IPS DF 4.7 (cell line): Measurements from ENCODE around the gene ELFN1.

Experiments used
- DNase-seq: peaks from one replicate; pipeline ENCODE4 v3.0.0-alpha.2; 2013; ENCODE audit warnings: low spot score; ENCODE audit errors: extremely low read depth

Gene ELFN1

DNA sequence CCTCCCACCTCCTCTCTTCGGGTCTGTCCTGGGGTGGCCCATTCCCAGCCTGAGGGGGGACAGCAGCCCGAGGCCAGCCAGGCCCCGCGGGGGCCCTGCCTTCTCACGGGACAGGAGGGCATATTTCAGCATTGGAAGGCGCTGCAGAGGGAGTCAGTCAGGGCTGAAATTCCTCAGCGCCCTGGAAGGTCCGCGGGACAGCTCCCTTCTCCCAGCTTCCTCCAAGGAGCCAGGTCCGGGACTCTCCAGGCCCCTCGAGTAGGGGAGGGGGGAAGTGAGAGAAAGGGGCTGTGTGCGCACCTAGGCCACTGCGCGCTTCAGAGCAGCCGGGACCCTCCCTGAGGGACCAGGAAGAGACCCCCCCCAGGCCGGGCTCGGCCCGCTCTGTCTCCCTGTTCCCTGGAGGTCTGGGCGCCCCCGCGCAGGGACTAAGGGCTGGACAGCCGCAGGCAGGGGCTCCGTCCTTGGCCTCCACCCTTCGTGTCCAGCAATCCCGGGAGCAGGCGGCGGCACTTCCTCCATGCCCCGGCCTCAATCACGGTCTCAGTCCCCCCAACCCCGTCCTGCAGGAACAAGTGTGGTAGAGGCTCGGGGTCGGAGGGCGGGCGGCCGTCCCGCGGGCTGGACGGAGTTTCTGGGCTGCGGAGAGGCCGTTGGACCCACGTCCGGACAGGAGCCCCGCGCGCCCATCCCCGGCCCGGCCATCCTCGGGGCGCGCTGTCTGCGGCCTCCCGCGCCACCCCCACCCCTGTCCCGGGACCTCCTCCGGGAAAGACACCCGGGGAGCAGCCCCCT lies 6.0 kb upstream of the ELFN1 start:
- no peak for DNase-seq

DNA sequence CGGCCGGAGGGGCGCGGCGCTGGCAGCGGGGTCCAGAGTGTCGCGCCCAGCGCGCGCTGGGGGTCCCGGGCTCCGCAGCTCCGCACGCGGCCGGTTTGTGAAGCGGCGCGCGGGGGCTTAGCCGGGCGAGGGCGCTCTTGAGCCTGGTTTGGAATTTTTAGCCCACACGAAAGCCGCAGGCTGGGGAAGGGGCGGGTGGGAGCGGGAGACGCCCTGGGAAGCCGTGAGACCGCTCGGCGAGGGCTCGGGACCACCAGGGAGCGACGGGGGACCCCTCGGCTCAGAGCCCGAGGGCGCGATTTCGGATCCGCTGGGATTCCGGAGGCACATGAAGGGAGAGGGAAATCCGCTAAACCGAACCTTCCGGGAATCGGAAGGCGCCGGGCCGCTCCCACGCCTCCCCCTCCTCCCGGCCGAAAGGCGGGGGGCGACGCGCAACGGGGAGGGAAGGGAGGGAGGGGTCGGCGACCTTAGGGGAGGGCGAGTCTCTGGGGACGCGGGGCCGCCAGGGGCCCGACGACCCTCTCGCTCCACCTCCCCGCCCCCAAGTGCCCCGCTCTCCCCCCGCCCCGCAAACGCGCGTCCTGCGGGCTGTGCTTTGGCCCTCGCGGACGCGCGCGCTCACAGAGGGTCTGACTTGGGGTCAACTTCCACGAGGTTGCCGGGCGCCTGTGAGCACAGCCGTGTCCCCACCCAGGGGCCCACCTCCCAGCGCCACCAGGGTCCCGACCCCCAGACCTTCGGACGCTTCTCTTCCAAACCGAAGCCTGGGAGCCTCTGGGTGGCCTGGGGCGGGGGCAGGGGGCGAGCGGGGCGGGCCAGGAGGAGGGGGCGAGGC lies 5.1 kb upstream of the ELFN1 start:
- no peak for DNase-seq

- no peak for DNase-seq
Observed at GRCh38 chr7:1665549-1666316, 4.3 kb upstream of the ELFN1 start.

DNA sequence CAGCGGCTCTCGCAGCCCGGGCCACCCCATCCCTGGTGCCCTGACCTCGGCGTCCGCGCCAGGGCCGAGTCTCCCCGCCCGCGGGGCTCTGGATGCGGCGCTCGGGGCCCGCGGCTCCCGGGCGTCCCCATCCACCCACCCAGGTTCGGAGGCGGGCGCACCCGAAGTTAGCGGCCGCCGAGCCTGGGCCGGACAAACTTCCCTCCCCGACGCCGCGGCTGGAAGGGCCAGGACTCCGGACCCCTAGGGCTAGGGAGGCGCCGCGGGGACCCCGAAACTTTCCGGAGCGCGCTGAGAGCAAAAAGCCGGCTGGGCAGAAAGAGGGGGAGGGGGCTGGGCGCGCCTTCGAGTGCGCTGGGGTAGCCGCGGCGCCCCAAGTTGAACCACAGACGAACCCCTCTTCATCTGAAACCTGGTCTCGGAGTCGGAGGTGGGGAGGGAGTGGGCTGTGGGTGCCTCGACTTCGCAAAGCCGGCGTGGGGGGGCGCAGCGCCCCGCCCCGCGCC lies 3.7 kb upstream of the ELFN1 start:
- DNase-seq = no peak

- DNase-seq = no peak
Observed at GRCh38 chr7:1666823-1667565, 3.1 kb upstream of the ELFN1 start.

DNA sequence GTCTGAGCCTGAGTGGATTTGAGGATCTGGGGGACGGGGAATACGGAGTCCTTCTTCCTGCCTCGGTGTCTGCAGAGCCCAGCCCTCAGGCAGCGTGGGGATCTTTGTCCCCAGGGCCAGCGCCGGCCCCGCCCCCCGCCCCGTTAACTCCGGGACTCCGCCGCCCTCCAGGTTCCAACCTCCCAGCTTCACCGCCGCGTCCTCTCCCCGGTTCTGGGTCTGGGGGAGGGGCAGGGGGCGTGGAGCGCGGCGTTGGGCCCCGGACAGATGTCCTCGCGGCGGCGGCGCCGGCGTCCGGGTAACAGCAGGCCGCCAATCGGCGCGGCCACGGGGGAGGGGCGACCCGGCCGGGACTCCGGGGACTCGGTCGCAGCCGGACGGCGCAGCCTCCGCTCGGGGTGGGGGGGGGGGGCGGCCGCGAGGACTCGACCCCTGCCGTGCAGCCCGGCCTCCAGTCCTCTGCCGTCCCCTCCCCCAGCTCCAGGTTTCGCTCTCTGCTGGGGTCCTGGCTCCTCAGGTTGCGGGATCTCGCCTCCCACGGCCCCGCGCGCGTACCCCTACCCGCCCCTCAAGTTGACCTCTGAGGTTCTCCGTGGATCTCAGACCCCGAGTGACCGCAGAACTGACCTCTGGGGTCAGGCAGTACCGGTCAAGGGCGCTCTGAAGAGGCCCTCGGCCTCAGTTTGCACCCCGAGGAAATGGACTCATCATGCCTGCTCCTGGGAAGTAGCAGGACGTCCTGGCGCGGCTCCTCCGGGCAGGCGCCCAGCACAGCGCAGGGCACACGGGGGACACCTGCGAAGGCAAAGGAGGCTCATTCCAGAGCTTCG lies 2.3 kb upstream of the ELFN1 start:
- no peak for DNase-seq

- no peak for DNase-seq
Observed at GRCh38 chr7:1668396-1669063, 1.5 kb upstream of the ELFN1 start.

GRCh38 chr7:1669064-1669951 lies 769 bp upstream of the ELFN1 start:
- DNase-seq = no peak

DNA sequence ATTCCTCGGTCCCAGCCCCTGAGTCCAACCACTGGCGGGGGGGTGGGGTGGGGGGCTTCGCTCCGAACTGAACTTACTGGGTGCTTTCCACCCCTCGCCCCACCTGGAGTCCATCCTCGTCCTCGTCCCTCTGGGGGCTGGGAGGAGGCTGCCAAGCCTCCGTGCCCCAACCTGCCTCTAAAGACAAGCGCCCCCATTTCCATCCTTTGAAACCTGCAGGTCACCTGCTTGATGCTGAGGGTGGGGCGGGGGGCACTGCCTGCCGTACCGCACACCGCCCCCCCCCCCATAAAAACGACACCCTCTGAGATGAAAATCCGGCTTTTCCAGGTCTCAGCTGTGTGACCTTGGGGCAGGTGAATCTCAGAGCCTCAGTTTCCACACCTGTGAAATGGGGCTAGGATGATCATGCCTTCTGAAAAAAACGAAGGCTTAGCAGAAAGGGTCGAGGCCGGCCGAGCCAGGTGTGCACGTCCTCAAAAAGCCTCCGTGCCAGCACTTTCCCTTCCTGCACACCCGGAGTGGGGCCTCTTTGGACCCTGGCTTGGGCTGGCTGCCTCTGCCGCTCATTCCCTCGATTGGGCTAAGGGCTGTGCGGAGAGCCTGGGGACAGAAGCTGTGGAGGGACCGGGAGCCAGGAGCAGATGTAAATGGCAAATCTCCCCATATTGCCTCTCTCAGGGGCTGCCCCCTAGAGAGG lies 967 bp downstream of the ELFN1 start:
- DNase-seq = no peak

- DNase-seq = no peak
Observed at GRCh38 chr7:1671594-1672451, 1.7 kb downstream of the ELFN1 start.

DNA sequence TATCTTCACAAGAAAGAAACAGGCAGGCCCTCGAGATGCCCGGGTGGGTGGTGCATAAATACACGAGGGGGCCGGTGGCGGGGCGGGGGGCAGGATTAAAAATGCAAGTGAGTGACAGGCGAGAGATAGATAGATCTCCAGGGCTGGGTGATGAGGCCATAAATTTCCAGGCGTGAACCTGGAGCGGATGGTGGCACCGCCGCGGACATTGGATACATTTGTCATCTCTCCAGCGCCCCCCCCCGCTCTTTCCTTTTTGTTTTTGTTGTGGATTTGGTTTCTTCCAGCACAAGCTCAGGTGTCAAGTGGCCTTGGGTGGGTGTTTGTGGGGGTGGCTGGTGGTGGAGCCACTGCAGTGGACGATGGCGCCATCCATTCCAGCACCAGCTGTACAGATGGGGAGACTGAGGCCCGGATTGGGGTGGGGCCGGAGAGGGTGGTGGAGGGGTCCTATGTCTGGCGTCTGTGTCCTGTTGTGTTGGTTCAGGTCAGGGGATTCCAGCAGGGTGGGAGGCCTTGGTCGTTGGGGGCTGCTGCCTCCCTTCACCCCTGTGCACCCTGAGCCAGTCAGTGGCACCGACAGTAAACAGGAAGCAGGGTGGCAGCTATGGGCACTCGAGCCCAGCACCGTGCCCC lies 2.9 kb downstream of the ELFN1 start:
- no peak for DNase-seq

- DNase-seq = no peak
Observed at GRCh38 chr7:1673581-1674118, 3.6 kb downstream of the ELFN1 start.

DNA sequence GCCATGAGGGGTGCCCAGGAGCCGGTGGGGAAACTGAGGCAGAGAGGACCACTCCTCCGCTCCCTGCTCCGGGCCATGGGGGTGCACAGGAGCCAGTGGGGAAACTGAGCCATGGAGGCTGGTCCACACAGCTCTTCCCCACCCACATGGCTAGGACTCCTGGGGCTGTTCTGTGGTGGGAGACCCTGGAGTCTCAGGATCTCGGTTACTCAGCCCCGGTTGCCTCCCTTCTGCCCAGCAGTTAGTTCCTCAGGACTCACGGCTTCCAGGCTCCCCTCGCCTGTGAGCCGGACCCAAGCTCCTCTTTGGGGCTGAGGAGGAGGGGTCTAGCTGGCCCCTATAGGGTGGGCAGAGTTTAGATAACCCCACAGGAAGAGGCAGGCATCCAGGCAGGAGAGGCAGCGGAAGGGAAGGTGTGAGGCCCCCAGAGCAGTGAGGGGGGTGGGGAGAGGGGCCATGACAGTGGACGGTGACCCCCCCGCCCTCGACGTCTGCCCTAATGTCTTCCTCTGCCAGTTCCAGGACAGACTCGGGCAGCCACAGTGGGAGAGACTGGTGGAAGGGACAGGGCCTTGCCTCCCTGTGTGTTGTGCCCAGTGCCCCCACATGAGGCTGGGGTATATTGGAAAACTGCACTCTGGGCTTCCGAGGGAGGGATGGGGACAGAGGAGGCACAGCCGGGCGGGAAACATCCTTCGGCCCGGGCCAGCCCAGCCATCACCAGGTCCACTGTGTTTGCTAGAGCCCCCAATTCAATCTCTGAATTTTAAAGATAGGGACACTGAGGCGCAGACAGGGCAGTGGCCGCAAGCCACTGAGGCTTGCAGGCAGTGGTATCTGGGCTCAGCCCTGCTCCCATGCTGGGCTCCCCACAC lies 4.3 kb downstream of the ELFN1 start:
- no peak for DNase-seq

DNA sequence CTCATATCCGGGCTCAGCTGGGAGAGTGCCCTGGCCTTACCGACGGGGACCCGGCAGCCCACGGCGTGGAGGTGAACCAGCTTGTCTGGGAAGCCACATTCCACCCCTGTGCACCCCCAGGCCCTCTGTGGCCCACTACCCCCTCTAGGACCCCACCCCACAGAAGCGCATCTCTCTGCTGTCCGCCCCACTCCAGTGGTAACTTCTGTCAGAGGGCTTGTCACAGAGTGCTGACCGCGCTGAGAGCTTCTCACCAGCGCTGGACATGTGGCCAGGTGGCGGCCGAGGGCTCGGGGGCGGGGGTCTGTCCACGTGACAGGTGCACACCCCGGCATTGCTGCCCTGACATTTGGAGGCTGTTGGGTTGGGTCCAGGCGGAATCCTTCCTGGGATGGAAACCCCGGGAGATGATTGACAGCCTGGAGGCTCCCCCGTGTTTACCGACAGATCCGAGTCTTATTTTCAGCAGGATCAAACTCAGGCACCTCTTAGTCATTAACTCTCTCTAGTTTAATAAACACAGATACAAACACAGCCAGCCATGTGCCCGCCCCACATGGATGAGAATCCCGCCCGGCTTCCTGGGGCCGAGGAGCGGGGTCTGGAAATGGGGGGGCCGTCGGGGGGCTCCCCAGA lies 5.1 kb downstream of the ELFN1 start:
- no peak for DNase-seq
